ENCODE measurements around the gene BLVRA.

DNA sequence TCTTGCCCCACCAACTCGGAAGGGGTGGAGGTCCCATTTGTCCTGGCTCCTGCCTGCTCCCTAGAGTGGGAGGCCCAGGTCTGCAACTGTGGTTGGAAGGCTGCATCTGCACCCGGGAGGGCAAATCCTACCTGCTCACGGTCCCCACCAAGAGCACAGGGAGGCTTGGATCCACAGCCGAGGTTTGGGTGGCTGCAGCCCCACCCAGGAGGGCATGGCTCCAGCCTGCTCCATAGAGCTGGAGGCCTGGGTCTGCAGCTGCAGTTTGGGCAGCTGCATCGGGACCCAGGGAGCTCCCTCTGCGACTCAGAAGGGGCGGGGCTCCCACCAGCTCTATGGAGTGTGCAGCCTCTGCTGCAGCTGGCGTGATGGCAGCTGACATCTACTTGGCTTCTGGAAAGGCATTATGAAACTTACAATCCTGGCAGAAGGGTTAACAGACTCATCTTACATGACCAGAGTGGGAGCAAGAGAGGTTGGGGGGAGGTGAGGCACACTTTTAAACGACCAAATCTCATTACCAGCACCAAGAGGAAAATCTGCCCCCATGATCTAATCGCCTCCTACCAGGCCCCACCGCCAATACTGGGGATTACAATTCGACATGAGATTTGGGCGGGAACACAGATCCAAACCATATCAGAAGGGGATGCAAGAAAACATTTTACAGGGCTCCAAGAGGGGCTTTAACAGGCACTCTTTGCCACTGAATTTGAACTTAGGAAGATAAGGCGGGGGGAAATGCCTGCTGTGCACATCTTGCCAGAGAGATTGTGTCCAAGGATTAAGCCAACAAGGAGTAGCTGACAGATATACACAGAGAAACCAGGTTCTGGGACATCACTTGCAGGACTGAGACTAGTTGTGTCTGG is 8.2 kb upstream of the BLVRA start:
- TF ChIP-seq EGR1 (IDR thresholded peaks at IDR 0.05), result no peak
- TF ChIP-seq TAF1 (IDR thresholded peaks at IDR 0.05; ENCODE audit: low read depth), result no peak
